RWPE1 (cell line): Measurements from ENCODE around the gene SKI.

Source experiments
- CTCF ChIA-PET: fragments of 350-600 bp; sonication (Branson Sonifier 250); formaldehyde crosslinking; extraction: SDS; loops from one replicate; lab custom pipeline; 2021; lab: Yijun Ruan, JAX
- POLR2A ChIA-PET: fragments of 400-600 bp; formaldehyde crosslinking; extraction: SDS; loops from one replicate; lab custom pipeline; 2020; ENCODE audit warnings: antibody characterized with exemption; ENCODE audit not compliant: low non-redundant PET; lab: Yijun Ruan, JAX
- DNase-seq: peaks from one replicate; pipeline ENCODE4 v3.0.0; 2012; ENCODE audit warnings: low spot score
- H3K27ac ChIP-seq: fragments of 450-650 bp; 2 replicates; pipeline ENCODE4 v1.5.1; 2017
- CTCF ChIP-seq: fragments of 450-650 bp; conservative IDR thresholded peaks from 2 replicates; pipeline ENCODE4 v1.5.1; 2017; ENCODE audit warnings: low read depth, mild to moderate bottlenecking

The SKI gene

GRCh38 chr1:2182376-2182775 is 45.7 kb upstream of the SKI start:
- H3K27ac ChIP-seq = no peak overlapping the region
- DNase-seq = no peak
- TF ChIP-seq CTCF = no peak
- ChIA-PET POLR2A (no interaction called here), CTCF (interaction anchor here (4.2 kb wide), 1 partner anchor 8 kb away, joined by 30 read pairs; no protein-coding TSS in a partner anchor)

GRCh38 chr1:2183937-2184334 is 44.2 kb upstream of the SKI start:
- no peak for DNase-seq
- no peak for TF ChIP-seq CTCF
- peak overlapping the region; percentile 4; the same call in 1 of the 2 replicates for H3K27ac ChIP-seq
- CTCF ChIA-PET = interaction anchor here (0.7 to 4.2 kb wide), 2 partner anchors 10 to 93 kb away, joined by 3 to 30 read pairs; no protein-coding TSS in a partner anchor
- POLR2A ChIA-PET = no interaction called here

- POLR2A ChIA-PET = no interaction called here
- peak overlapping the region; percentile 4; the same call in 1 of the 2 replicates for H3K27ac ChIP-seq
- CTCF ChIA-PET = interaction anchor here (0.6 to 4.2 kb wide), 3 partner anchors 10 to 93 kb away, joined by 3 to 30 read pairs (median 3); no protein-coding TSS in a partner anchor
- no peak for TF ChIP-seq CTCF
- DNase-seq = no peak
These were observed 43.6 kb upstream of the SKI start for GRCh38 chr1:2184531-2184930.

DNA sequence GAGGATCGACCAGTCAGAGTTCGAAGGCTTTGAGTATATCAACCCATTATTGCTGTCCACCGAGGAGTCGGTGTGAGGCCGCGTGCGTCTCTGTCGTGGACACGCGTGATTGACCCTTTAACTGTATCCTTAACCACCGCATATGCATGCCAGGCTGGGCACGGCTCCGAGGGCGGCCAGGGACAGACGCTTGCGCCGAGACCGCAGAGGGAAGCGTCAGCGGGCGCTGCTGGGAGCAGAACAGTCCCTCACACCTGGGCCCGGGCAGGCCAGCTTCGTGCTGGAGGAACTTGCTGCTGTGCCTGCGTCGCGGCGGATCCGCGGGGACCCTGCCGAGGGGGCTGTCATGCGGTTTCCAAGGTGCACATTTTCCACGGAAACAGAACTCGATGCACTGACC is 43.2 kb upstream of the SKI start:
- CTCF ChIA-PET = interaction anchor here (0.6 to 4.2 kb wide), 2 partner anchors 11 to 30 kb away, joined by 3 to 30 read pairs; no protein-coding TSS in a partner anchor
- POLR2A ChIA-PET = no interaction called here
- TF ChIP-seq CTCF = no peak
- DNase-seq = no peak
- 0 out of 2 replicates have a peak overlapping the region, but pooled peaks have one; percentile 4 for H3K27ac ChIP-seq

- ChIA-PET CTCF (interaction anchor here (4.2 kb wide), 1 partner anchor 12 kb away, joined by 30 read pairs; no protein-coding TSS in a partner anchor), POLR2A (no interaction called here)
- TF ChIP-seq CTCF = no peak
- DNase-seq = no peak
- peak overlapping the region; percentile 97 for H3K27ac ChIP-seq
These were observed 42.0 kb upstream of the SKI start for GRCh38 chr1:2185880-2186855.

DNA sequence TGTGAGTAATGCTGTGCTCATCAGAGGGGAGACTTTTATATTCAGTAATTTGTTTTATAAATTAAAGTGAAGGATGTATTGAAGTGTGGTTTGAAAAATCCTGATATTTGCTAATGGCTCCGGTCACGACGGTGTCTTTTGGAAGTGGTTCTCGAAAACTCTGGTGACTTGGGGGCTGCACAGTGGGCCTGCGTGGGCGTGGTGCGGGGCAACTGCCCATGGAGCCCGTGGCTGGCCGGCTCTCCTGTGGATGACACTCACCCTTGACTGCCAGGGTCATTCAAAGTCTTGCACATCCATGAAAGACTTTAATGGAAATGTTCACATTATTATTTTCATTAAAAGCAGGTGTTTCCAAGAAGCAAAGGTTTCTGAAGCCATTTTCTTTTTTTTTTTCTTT is 41.2 kb upstream of the SKI start:
- TF ChIP-seq CTCF = no peak
- CTCF ChIA-PET = no interaction called here

More for the DNA sequence above, 41.2 kb upstream of the SKI start:
- H3K27ac ChIP-seq = peak overlapping the region; percentile 97
- POLR2A ChIA-PET = no interaction called here
- DNase-seq = no peak
